Calu3 (cell line): ENCODE measurements around the gene ESAM. TPM values are rescaled to one million over a fixed set of nuclear protein-coding genes. Genes with fewer than 3 reads are reported as not detected.

Experiments
- BruUV-seq: library from RNA; stranded (reverse); fragments of 400-500 nt; replicated peaks from 2 replicates; lab custom pipeline; 2021; lab: Mats Ljungman, UMichigan
- CTCF ChIA-PET: fragments of 300-600 bp; sonication (Branson Sonifier 250); formaldehyde crosslinking; loops from one replicate; lab custom pipeline; 2022; ENCODE audit warnings: antibody characterized with exemption; lab: Charles Lee
- DNase-seq: peaks from one replicate; pipeline ENCODE4 v3.0.0; 2022
- H3K27ac Mint-ChIP-seq: one replicate; pipeline ENCODE4 v1.8.0; 2022; ENCODE audit warnings: mixed read lengths; ENCODE audit not compliant: unreplicated experiment
- H3K27me3 Mint-ChIP-seq: one replicate; pipeline ENCODE4 v1.8.0; 2022; ENCODE audit warnings: mixed read lengths; ENCODE audit not compliant: unreplicated experiment
- H3K36me3 Mint-ChIP-seq: one replicate; pipeline ENCODE4 v1.8.0; 2022; ENCODE audit warnings: mild to moderate bottlenecking, moderate library complexity, mixed read lengths; ENCODE audit not compliant: insufficient read depth, unreplicated experiment
- H3K4me1 Mint-ChIP-seq: one replicate; pipeline ENCODE4 v1.8.0; 2022; ENCODE audit warnings: mild to moderate bottlenecking, low read depth, mixed read lengths; ENCODE audit not compliant: unreplicated experiment
- H3K4me3 Mint-ChIP-seq: one replicate; pipeline ENCODE4 v1.8.0; 2022; ENCODE audit warnings: mild to moderate bottlenecking, low read depth, moderate library complexity, mixed read lengths; ENCODE audit not compliant: unreplicated experiment
- H3K9me3 Mint-ChIP-seq: one replicate; pipeline ENCODE4 v1.8.0; 2022; ENCODE audit warnings: low read depth, mixed read lengths; ENCODE audit not compliant: unreplicated experiment
- CTCF ChIP-seq: fragments of 200-600 bp; IDR thresholded peaks from one replicate; pipeline ENCODE4 v1.8.0; 2022; ENCODE audit warnings: antibody characterized with exemption; ENCODE audit not compliant: unreplicated experiment
- intact Hi-C: fragments of 100-400 bp; cut with micrococcal nuclease; formaldehyde crosslinking; loops from one replicate; pipeline ENCODE4 v1.10.0; 2022; ENCODE audit not compliant: unreplicated experiment
- total RNA-seq: library from RNA; stranded (reverse); gene quantifications from 2 replicates; pipeline ENCODE4 v1.2.3, GENCODE V29; 2022

ESAM gene
- total RNA-seq, 1 experiment from 2014 or later, result 1.1 TPM

GRCh38 chr11:124707829-124708228 is 54.3 kb downstream of the ESAM start:
- CTCF ChIA-PET, result no interaction called here
- intact Hi-C loops, result no loop called here
- H3K36me3 Mint-ChIP-seq, result no peaks in the 10 kb centered on the region
- TF ChIP-seq CTCF, result no peak
- DNase-seq, result no peak
- H3K4me3 Mint-ChIP-seq, result no peak overlapping the region
- no peaks in the 10 kb centered on the region for H3K4me1 Mint-ChIP-seq
- H3K27me3 Mint-ChIP-seq, result peaks cover 14% of the 10 kb centered on the region
- no peak overlapping the region for H3K27ac Mint-ChIP-seq
- H3K9me3 Mint-ChIP-seq, result peaks cover 3% of the 10 kb centered on the region
- no TSS peak for BruUV-seq

Other genes starting within 250 kb of the ESAM start
- not detected in 2 replicates for gene OR8B12, start 218.6 kb downstream of the ESAM start, total RNA-seq
- gene OR8A1, start 192.3 kb downstream of the ESAM start, total RNA-seq, result not detected in 2 replicates
- gene PANX3, start 150.9 kb downstream of the ESAM start, total RNA-seq, result not detected in 2 replicates
- 18.8 and 19.1 TPM in 2 replicates for gene TBRG1, start 139.4 kb downstream of the ESAM start, total RNA-seq
- gene SIAE, start 88.6 kb downstream of the ESAM start, total RNA-seq, result 8.4 and 10.0 TPM in 2 replicates
- gene SPA17, start 88.4 kb downstream of the ESAM start, total RNA-seq, result 5.4 and 5.6 TPM in 2 replicates
- gene NRGN, start 22.3 kb downstream of the ESAM start, total RNA-seq, result 5.8 and 6.0 TPM in 2 replicates
- not detected in 2 replicates for gene VSIG2, start 10.0 kb downstream of the ESAM start, total RNA-seq
- gene MSANTD2, start 38.1 kb upstream of the ESAM start, total RNA-seq, result 12.6 and 13.0 TPM in 2 replicates
- 0.69 and 0.99 TPM in 2 replicates for gene ROBO3, start 103.1 kb upstream of the ESAM start, total RNA-seq
- not detected in 2 replicates for gene ROBO4, start 135.6 kb upstream of the ESAM start, total RNA-seq
- not detected in 2 replicates for gene HEPN1, start 157.0 kb upstream of the ESAM start, total RNA-seq
- gene HEPACAM, start 173.8 kb upstream of the ESAM start, total RNA-seq, result not detected in 2 replicates
- 2.3 TPM in 2 replicates for gene CCDC15, start 191.9 kb upstream of the ESAM start, total RNA-seq